Panc1 (cell line): ENCODE data around the gene ROCK2. TPM values are rescaled to one million over a fixed set of nuclear protein-coding genes. Genes with fewer than 3 reads are reported as not detected.
"Not testable (repeated sequence)": the region's sequence is repeated elsewhere in the genome, so short reads cannot be mapped to it uniquely, and the experiment has no call there.

ENCODE experiments used
- ATAC-seq: fragments of 200-7000 bp; cut with Tn5 transposase; 2 replicates; pipeline ENCODE4 v1.9.1; 2020; ENCODE audit warnings: mild to moderate bottlenecking, moderate library complexity
- BruUV-seq: library from RNA; stranded (reverse); fragments of 400-500 nt; replicated peaks from 2 replicates; lab custom pipeline; 2021; lab: Mats Ljungman, UMichigan
- CTCF ChIA-PET: fragments of 300-600 bp; sonication (Branson Sonifier 250); formaldehyde crosslinking; loops from one replicate; lab custom pipeline; 2022; ENCODE audit warnings: antibody characterized with exemption; lab: Charles Lee
- POLR2A ChIA-PET: fragments of 300-600 bp; sonication (Branson Sonifier 250); formaldehyde crosslinking; loops from one replicate; lab custom pipeline; 2022; ENCODE audit warnings: antibody characterized with exemption; lab: Charles Lee
- DNase-seq: peaks from one replicate; pipeline ENCODE4 v3.0.0-alpha.2; 2010; ENCODE audit warnings: low read depth, low spot score
- H3K27ac ChIP-seq: 2 replicates; pipeline ENCODE4 v1.5.1; 2011; ENCODE audit warnings: mild to moderate bottlenecking, low read length, inconsistent platforms
- H3K27me3 ChIP-seq: fragments of 200-500 bp; sonication (Bioruptor generic); 2 replicates; pipeline ENCODE4 v1.6.0; 2014; ENCODE audit warnings: low read length, inconsistent platforms; ENCODE audit not compliant: control insufficient read depth, insufficient read depth
- H3K36me3 ChIP-seq: fragments of 200-500 bp; sonication (Bioruptor generic); 2 replicates; pipeline ENCODE4 v1.5.1; 2014; ENCODE audit warnings: inconsistent platforms, mild to moderate bottlenecking, low read length, moderate library complexity; ENCODE audit not compliant: control insufficient read depth, insufficient read depth
- H3K4me1 ChIP-seq: 2 replicates; pipeline ENCODE4 v1.5.1; 2011; ENCODE audit warnings: inconsistent platforms, mild to moderate bottlenecking, low read length, moderate library complexity; ENCODE audit not compliant: control insufficient read depth, insufficient read depth
- H3K4me3 ChIP-seq, 2 experiments: 2 replicates each; pipeline ENCODE4 v1.5.1; 2011 to 2012; ENCODE audit warnings: low read depth in 2 of 2, low read length in 2 of 2, mild to moderate bottlenecking in 2 of 2, inconsistent platforms in 1 of 2, moderate library complexity in 1 of 2
- H3K9me3 ChIP-seq: fragments of 200-500 bp; sonication (Bioruptor generic); 2 replicates; pipeline ENCODE4 v1.5.1; 2014; ENCODE audit warnings: low read depth, mild to moderate bottlenecking, inconsistent platforms, low read length, moderate library complexity; ENCODE audit not compliant: control insufficient read depth, insufficient read depth
- POLR2AphosphoS5 ChIP-seq: IDR thresholded peaks from 2 replicates; pipeline ENCODE4 v1.6.1; 2012; ENCODE audit warnings: mild to moderate bottlenecking, low read depth, low read length, moderate library complexity
- in situ Hi-C: cut with HindIII; loops from 2 replicates; pipeline ENCODE4 v1.10.0; 2016; ENCODE audit warnings: low sequenced_read_pairs, low pct_unique_long_range_greater_than_20kb
- intact Hi-C: fragments of 100-400 bp; cut with micrococcal nuclease; formaldehyde crosslinking; loops from one replicate; pipeline ENCODE4 v1.10.0; 2022; ENCODE audit not compliant: unreplicated experiment
- total RNA-seq: library from RNA; stranded (reverse); gene quantifications from one replicate; pipeline ENCODE4 v1.2.1, GENCODE V29; 2021; ENCODE audit not compliant: unreplicated experiment
- TF ChIP-seq, protein P1 (sequence below), 2 experiments: IDR thresholded peaks; 2 replicates each; pipeline ENCODE4 v1.6.1; 2011 to 2012; ENCODE audit warnings: low read depth in 2 of 2, control low read depth in 1 of 2, low read length in 1 of 2, mild to moderate bottlenecking in 1 of 2, moderate library complexity in 1 of 2; ENCODE audit not compliant: insufficient read depth in 1 of 2

Gene ROCK2
- total RNA-seq, 1 experiment from 2014 or later, result 47.9 TPM

- Histone ChIP-seq H3K9me3 (no peaks in the 10 kb centered on the region), H3K27me3 (no peaks in the 10 kb centered on the region), H3K4me1 (no peaks in the 10 kb centered on the region), H3K4me3 (no peak overlapping the region), H3K27ac (no peak overlapping the region), H3K36me3 (no peaks in the 10 kb centered on the region)
- intact Hi-C loops (no loop called here), in situ Hi-C loops (no loop called here)
- no peak for DNase-seq
- CTCF ChIA-PET, result no interaction called here
- BruUV-seq, result no TSS peak
- no peak for ATAC-seq
- TF ChIP-seq POLR2AphosphoS5, result no peak
- POLR2A ChIA-PET, result no interaction called here
These were observed 80.4 kb downstream of the ROCK2 start for GRCh38 chr2:11264007-11264406.

DNA sequence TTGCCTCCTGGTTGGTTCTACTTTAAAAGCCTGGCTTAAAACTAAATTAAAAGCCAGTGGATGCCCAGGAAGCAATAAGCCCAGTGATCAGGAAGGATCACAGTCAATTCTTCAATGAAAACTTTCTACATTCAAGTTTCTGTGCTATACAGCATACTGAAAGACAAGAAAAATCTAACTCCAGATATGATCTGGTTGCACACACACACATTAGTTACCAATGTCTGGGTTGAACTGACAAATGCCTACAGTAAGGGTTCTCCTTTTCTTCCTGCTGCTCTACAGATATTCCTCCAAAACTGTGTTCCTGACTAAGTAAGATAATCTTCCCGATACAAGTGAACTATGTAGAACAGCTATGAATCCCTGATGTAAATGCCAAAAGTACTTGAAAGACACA, 81.3 kb downstream of the ROCK2 start:
- in situ Hi-C loops (no loop called here), intact Hi-C loops (no loop called here)
- no peak overlapping the region for H3K27ac ChIP-seq
- no peaks in the 10 kb centered on the region for H3K27me3 ChIP-seq
- no peaks in the 10 kb centered on the region for H3K4me1 ChIP-seq
- H3K4me3 ChIP-seq, result no peak overlapping the region
- ChIA-PET POLR2A (no interaction called here), CTCF (no interaction called here)
- TF ChIP-seq, protein P1, sequence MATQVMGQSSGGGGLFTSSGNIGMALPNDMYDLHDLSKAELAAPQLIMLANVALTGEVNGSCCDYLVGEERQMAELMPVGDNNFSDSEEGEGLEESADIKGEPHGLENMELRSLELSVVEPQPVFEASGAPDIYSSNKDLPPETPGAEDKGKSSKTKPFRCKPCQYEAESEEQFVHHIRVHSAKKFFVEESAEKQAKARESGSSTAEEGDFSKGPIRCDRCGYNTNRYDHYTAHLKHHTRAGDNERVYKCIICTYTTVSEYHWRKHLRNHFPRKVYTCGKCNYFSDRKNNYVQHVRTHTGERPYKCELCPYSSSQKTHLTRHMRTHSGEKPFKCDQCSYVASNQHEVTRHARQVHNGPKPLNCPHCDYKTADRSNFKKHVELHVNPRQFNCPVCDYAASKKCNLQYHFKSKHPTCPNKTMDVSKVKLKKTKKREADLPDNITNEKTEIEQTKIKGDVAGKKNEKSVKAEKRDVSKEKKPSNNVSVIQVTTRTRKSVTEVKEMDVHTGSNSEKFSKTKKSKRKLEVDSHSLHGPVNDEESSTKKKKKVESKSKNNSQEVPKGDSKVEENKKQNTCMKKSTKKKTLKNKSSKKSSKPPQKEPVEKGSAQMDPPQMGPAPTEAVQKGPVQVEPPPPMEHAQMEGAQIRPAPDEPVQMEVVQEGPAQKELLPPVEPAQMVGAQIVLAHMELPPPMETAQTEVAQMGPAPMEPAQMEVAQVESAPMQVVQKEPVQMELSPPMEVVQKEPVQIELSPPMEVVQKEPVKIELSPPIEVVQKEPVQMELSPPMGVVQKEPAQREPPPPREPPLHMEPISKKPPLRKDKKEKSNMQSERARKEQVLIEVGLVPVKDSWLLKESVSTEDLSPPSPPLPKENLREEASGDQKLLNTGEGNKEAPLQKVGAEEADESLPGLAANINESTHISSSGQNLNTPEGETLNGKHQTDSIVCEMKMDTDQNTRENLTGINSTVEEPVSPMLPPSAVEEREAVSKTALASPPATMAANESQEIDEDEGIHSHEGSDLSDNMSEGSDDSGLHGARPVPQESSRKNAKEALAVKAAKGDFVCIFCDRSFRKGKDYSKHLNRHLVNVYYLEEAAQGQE (IDR thresholded peaks at IDR 0.05; ENCODE audit: insufficient read depth in 1 of 2, low read depth in 2 of 2, low read length in 1 of 2), result no peak
- no peak for ATAC-seq
- no TSS peak for BruUV-seq
- no peaks in the 10 kb centered on the region for H3K36me3 ChIP-seq
- H3K9me3 ChIP-seq, result no peaks in the 10 kb centered on the region
- DNase-seq, result no peak

DNA sequence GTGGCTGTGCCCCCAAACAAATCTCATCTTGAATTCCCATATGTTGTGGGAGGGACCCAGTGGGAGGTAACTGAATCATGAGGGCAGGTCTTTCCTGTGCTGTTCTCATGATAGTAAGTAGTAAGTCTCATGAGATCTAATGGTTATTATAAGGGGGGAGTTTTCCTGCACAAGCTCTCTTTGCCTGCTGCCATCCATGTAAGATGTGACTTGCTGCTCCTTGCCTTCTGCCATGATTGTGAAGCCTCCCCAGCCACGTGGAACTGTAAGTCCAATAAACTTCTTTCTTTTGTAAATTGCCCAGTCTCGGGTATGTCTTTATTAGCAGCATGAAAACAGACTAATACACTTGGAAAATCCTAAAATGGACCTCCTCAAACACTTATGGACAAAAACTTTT, 82.0 kb downstream of the ROCK2 start:
- ATAC-seq, in situ Hi-C loops, intact Hi-C loops, H3K9me3 ChIP-seq, H3K36me3 ChIP-seq, DNase-seq, H3K4me3 ChIP-seq, H3K4me1 ChIP-seq, H3K27me3 ChIP-seq, H3K27ac ChIP-seq, CTCF ChIA-PET, BruUV-seq: not testable (repeated sequence)
- POLR2A ChIA-PET, result interaction anchor here (0.6 kb wide), 2 partner anchors 10 to 140 kb away, joined by 3 to 6 read pairs; no protein-coding TSS in a partner anchor

DNA sequence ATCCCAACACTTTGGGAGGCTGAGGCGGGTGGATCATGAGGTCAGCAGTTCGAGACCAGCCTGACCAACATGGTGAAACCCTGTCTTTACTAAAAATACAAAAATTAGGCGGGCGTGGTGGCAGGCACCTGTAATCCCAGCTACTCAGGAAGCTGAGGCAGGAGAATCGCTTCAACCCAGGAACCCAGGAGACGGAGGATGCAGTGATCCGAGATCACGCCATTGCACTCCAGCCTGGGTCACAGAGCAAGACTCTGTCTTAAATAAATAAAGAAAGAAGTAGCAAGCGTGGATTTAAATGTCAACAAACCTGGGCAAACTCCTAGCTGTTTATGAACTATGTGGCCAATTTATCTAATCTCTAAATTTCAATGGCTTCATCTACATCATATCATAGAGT, 82.9 kb downstream of the ROCK2 start:
- POLR2A ChIA-PET, result interaction anchor here (0.6 kb wide), 2 partner anchors 11 to 141 kb away, joined by 3 to 6 read pairs; no protein-coding TSS in a partner anchor

More for the DNA sequence above, 82.9 kb downstream of the ROCK2 start:
- in situ Hi-C loops, BruUV-seq, H3K4me1 ChIP-seq, DNase-seq, H3K9me3 ChIP-seq, H3K27me3 ChIP-seq, H3K36me3 ChIP-seq, intact Hi-C loops, H3K4me3 ChIP-seq, CTCF ChIA-PET, ATAC-seq, H3K27ac ChIP-seq: not testable (repeated sequence)
